ENCODE data around the gene SLC25A26. TPM values are rescaled to one million over a fixed set of nuclear protein-coding genes. Genes with fewer than 3 reads are reported as not detected.

The SLC25A26 gene
- total RNA-seq, 1 donor from 2014 or later = 18.9 TPM

DNA sequence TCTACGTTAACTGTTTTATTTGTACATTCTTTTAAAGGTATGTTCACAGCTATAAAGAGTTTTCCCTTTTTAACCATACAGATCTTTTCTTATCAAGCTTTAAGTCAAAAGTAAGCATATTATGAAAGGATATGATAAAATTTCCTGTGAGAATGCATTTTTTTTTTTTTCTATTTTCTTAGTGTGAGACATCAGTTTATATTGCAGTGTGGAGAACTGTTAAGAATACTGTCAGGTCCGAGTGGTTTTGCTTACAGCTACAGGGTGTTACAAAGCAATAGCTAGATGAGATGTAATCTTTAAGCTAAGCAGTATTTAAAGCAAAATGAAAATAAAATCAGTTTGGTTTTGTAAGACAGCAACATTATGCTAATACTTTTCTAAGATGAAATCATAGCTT lies 133.2 kb downstream of the SLC25A26 start:
- Mint-ChIP-seq H3K4me1 (ENCODE audit: unreplicated experiment) (no peaks in the 10 kb centered on the region), H3K9me3 (ENCODE audit: unreplicated experiment) (no peaks in the 10 kb centered on the region), H3K27me3 (ENCODE audit: unreplicated experiment) (peaks cover 2% of the 10 kb centered on the region), H3K36me3 (ENCODE audit: low read depth, unreplicated experiment) (no peaks in the 10 kb centered on the region), H3K4me3 (ENCODE audit: unreplicated experiment) (no peak overlapping the region), H3K27ac (ENCODE audit: unreplicated experiment) (no peak overlapping the region)
- TF ChIP-seq, protein P1, sequence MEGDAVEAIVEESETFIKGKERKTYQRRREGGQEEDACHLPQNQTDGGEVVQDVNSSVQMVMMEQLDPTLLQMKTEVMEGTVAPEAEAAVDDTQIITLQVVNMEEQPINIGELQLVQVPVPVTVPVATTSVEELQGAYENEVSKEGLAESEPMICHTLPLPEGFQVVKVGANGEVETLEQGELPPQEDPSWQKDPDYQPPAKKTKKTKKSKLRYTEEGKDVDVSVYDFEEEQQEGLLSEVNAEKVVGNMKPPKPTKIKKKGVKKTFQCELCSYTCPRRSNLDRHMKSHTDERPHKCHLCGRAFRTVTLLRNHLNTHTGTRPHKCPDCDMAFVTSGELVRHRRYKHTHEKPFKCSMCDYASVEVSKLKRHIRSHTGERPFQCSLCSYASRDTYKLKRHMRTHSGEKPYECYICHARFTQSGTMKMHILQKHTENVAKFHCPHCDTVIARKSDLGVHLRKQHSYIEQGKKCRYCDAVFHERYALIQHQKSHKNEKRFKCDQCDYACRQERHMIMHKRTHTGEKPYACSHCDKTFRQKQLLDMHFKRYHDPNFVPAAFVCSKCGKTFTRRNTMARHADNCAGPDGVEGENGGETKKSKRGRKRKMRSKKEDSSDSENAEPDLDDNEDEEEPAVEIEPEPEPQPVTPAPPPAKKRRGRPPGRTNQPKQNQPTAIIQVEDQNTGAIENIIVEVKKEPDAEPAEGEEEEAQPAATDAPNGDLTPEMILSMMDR (IDR thresholded peaks at IDR 0.05; ENCODE audit: unreplicated experiment) = no peak
- DNase-seq (ENCODE audit: low spot score) = no peak

DNA sequence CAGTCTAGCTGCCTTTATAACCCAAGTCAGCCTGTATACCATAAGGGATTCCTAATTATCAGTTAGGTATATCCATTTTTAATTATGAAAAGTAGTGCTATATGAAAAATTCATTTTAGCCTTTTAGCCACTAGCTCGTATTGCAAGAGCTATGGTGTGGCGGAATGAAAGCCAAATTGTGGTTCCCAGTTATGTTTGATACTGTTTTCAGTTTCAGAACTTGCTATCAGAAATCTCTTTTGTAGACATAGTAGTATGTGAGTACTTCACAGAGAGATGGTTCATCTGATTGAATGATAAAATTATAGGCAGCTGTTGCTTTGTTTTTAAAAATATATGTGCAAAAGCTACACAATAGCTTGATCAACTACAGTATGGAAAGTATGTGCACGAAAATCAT lies 134.6 kb downstream of the SLC25A26 start:
- no peaks in the 10 kb centered on the region for H3K9me3 Mint-ChIP-seq (ENCODE audit: unreplicated experiment)
- H3K4me1 Mint-ChIP-seq (ENCODE audit: unreplicated experiment) = no peaks in the 10 kb centered on the region
- TF ChIP-seq, protein P1 (IDR thresholded peaks at IDR 0.05; ENCODE audit: unreplicated experiment) = no peak
- H3K36me3 Mint-ChIP-seq (ENCODE audit: low read depth, unreplicated experiment) = no peaks in the 10 kb centered on the region
- H3K27me3 Mint-ChIP-seq (ENCODE audit: unreplicated experiment) = peaks cover 2% of the 10 kb centered on the region
- no peak overlapping the region for H3K4me3 Mint-ChIP-seq (ENCODE audit: unreplicated experiment)
- no peak overlapping the region for H3K27ac Mint-ChIP-seq (ENCODE audit: unreplicated experiment)
- no peak for DNase-seq (ENCODE audit: low spot score)

DNA sequence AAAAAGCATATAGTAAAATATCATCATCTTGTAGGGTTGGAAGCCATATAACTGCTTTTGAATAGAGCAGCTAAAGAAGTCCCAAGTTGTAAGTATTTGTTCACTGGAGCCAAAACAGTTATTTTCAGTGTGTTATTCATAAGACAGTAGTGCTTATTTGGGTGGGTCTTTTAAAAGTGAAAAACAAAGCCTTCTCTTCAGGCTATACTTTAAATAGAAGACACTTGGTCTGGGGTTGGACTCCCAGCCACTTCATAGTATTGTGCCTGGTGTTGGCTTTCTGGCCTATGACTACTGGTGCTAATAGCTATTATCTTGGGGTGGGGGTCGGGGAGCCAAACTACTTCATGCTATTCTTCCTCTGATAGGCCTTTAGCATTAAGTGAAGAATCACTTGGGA lies 135.2 kb downstream of the SLC25A26 start:
- TF ChIP-seq, protein P1 (IDR thresholded peaks at IDR 0.05; ENCODE audit: unreplicated experiment) = no peak
- Mint-ChIP-seq H3K36me3 (ENCODE audit: low read depth, unreplicated experiment) (no peaks in the 10 kb centered on the region), H3K9me3 (ENCODE audit: unreplicated experiment) (no peaks in the 10 kb centered on the region), H3K27me3 (ENCODE audit: unreplicated experiment) (peaks cover 2% of the 10 kb centered on the region), H3K4me1 (ENCODE audit: unreplicated experiment) (no peaks in the 10 kb centered on the region), H3K27ac (ENCODE audit: unreplicated experiment) (no peak overlapping the region), H3K4me3 (ENCODE audit: unreplicated experiment) (no peak overlapping the region)
- DNase-seq (ENCODE audit: low spot score) = no peak

DNA sequence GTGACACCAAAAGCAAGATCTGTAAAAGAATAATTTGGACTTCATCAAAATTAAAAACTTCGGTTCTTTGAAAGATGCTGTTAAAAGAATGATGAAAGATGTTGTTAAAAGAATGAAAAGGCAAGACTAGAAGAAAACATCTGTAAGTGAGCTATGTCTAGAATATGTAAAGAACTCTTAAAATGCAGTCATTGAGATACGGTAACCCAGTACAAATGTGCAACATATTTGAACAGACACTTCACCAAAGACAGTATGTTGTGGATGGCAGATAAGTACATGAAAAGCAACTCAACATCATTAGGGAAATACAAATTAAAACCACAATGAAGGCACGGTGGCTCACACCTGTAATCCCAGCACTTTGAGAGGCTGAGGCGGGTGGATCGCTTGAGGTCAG lies 140.6 kb downstream of the SLC25A26 start:
- TF ChIP-seq, protein P1 (IDR thresholded peaks at IDR 0.05; ENCODE audit: unreplicated experiment) = no peak
- Mint-ChIP-seq H3K36me3 (ENCODE audit: low read depth, unreplicated experiment) (no peaks in the 10 kb centered on the region), H3K27me3 (ENCODE audit: unreplicated experiment) (no peaks in the 10 kb centered on the region), H3K4me3 (ENCODE audit: unreplicated experiment) (no peak overlapping the region), H3K27ac (ENCODE audit: unreplicated experiment) (no peak overlapping the region), H3K4me1 (ENCODE audit: unreplicated experiment) (no peaks in the 10 kb centered on the region), H3K9me3 (ENCODE audit: unreplicated experiment) (no peaks in the 10 kb centered on the region)
- no peak for DNase-seq (ENCODE audit: low spot score)

DNA sequence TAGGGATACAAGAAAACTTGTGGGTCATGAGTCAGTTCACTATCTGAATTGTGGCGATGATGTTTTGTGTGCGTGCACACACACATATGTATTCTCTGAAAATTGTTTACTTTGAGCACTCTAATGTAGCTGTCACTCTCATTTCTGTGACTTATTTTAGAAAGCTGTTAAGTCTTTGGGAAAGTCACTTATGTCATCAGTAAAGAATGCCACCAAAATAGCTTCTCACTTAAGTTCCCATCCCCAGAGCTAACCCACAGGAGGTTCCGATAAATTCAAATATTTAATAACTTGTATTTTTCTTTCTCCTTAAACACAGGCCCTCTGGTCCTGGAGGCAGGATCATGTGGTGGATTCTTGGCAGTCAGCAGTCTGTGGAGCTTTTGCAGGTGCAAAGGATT lies 141.7 kb downstream of the SLC25A26 start:
- H3K36me3 Mint-ChIP-seq (ENCODE audit: low read depth, unreplicated experiment) = no peaks in the 10 kb centered on the region
- no peaks in the 10 kb centered on the region for H3K4me1 Mint-ChIP-seq (ENCODE audit: unreplicated experiment)
- DNase-seq (ENCODE audit: low spot score) = no peak
- H3K9me3 Mint-ChIP-seq (ENCODE audit: unreplicated experiment) = no peaks in the 10 kb centered on the region
- no peaks in the 10 kb centered on the region for H3K27me3 Mint-ChIP-seq (ENCODE audit: unreplicated experiment)
- H3K4me3 Mint-ChIP-seq (ENCODE audit: unreplicated experiment) = no peak overlapping the region
- TF ChIP-seq, protein P1 (IDR thresholded peaks at IDR 0.05; ENCODE audit: unreplicated experiment) = no peak
- H3K27ac Mint-ChIP-seq (ENCODE audit: unreplicated experiment) = no peak overlapping the region

Measured in endothelial cell (in vitro differentiated cells).